SK-N-SH (cell line): ENCODE data around the gene MLLT3. TPM values are rescaled to one million over a fixed set of nuclear protein-coding genes. Genes with fewer than 3 reads are reported as not detected.

Experiments
- CTCF ChIA-PET: fragments of 300-600, 350-600 bp; formaldehyde crosslinking; extraction: SDS; loops from one replicate; lab custom pipeline; 2021; lab: Yijun Ruan, JAX
- POLR2A ChIA-PET: fragments of 350-600 bp; sonication (Branson Sonifier 250); formaldehyde crosslinking; extraction: SDS; loops from one replicate; lab custom pipeline; 2020; ENCODE audit warnings: antibody characterized with exemption, inconsistent platforms; lab: Yijun Ruan, JAX
- DNase-seq: peaks from one replicate; pipeline ENCODE4 v3.0.0; 2012
- H2AFZ ChIP-seq: fragments of 200-600 bp; sonication (generic); 2 replicates; pipeline ENCODE4 v1.8.1; 2016; ENCODE audit warnings: antibody characterized with exemption, mild to moderate bottlenecking, low read depth
- H3F3A ChIP-seq: fragments of 200-600 bp; sonication (generic); replicated peaks from 2 replicates; pipeline ENCODE3; 2016; ENCODE audit warnings: antibody characterized with exemption, mild to moderate bottlenecking; ENCODE audit not compliant: insufficient read depth
- H3K27ac ChIP-seq, 2 experiments: fragments of 200-500 bp in 1 of 2; fragments of 200-600 bp in 1 of 2; sonication (Bioruptor generic) in 1 of 2; sonication (generic), shearing (Covaris generic) in 1 of 2; 2 replicates each; pipeline versions ENCODE4 v1.5.1 to v1.6.1; 2014 to 2016; ENCODE audit warnings: low read depth in 2 of 2, inconsistent platforms in 1 of 2, low read length in 1 of 2, mild to moderate bottlenecking in 1 of 2, mixed read lengths in 1 of 2
- H3K27me3 ChIP-seq: fragments of 200-600 bp; sonication (generic), shearing (Covaris generic); 2 replicates; pipeline ENCODE4 v1.6.1; 2016; ENCODE audit warnings: mixed run types; ENCODE audit not compliant: insufficient read depth
- H3K36me3 ChIP-seq, 2 experiments: fragments of 200-500 bp in 1 of 2; fragments of 200-600 bp in 1 of 2; sonication (Bioruptor generic) in 1 of 2; sonication (generic) in 1 of 2; replicated peaks in 1 of 2; 2 replicates each; pipeline versions ENCODE3 to v1.5.1; 2014 to 2016; ENCODE audit warnings: low read length in 1 of 2, mild to moderate bottlenecking in 1 of 2; ENCODE audit not compliant: insufficient read depth in 2 of 2, control insufficient read depth in 1 of 2
- H3K4me1 ChIP-seq, 2 experiments: fragments of 200-500 bp in 1 of 2; fragments of 200-600 bp in 1 of 2; sonication (Bioruptor generic) in 1 of 2; sonication (generic), shearing (Covaris generic) in 1 of 2; 2 replicates each; pipeline versions ENCODE4 v1.5.1 to v1.6.1; 2014 to 2016; ENCODE audit warnings: low read depth in 1 of 2, low read length in 1 of 2, mixed run types in 1 of 2; ENCODE audit not compliant: insufficient read depth in 2 of 2, control insufficient read depth in 1 of 2
- H3K4me2 ChIP-seq: fragments of 200-600 bp; sonication (generic), shearing (Covaris generic); 2 replicates; pipeline ENCODE4 v1.6.1; 2017; ENCODE audit warnings: mixed run types
- H3K4me3 ChIP-seq, 2 experiments: fragments of 200-500 bp in 1 of 2; fragments of 200-600 bp in 1 of 2; sonication (Bioruptor generic) in 1 of 2; sonication (generic), shearing (Covaris generic) in 1 of 2; 2 replicates each; pipeline versions ENCODE4 v1.5.1 to v1.8.1; 2014 to 2016; ENCODE audit warnings: low read depth in 2 of 2, inconsistent platforms in 1 of 2, low read length in 1 of 2, mild to moderate bottlenecking in 1 of 2, mixed read lengths in 1 of 2, moderate library complexity in 1 of 2
- H3K79me2 ChIP-seq: fragments of 200-600 bp; sonication (generic); 2 replicates; pipeline ENCODE4 v1.8.1; 2017; ENCODE audit warnings: mild to moderate bottlenecking; ENCODE audit not compliant: insufficient read depth
- H3K9ac ChIP-seq: fragments of 200-600 bp; sonication (generic); 2 replicates; pipeline ENCODE4 v1.6.1; 2017; ENCODE audit warnings: mixed run types
- H3K9me2 ChIP-seq: fragments of 200-600 bp; sonication (generic); 2 replicates; pipeline ENCODE4 v1.6.1; 2017; ENCODE audit warnings: mixed run types
- H3K9me3 ChIP-seq: fragments of 200-600 bp; sonication (generic); 2 replicates; pipeline ENCODE4 v1.6.1; 2017; ENCODE audit warnings: mixed run types, mild to moderate bottlenecking, moderate library complexity
- H4K20me1 ChIP-seq: fragments of 200-600 bp; sonication (generic); 2 replicates; pipeline ENCODE4 v1.6.1; 2017; ENCODE audit warnings: mild to moderate bottlenecking, mixed run types; ENCODE audit not compliant: insufficient read depth
- CHD2 ChIP-seq: fragments of 150-350 bp; IDR thresholded peaks from 2 replicates; pipeline ENCODE4 v1.6.1; 2018; ENCODE audit warnings: low read length; ENCODE audit not compliant: partially characterized antibody
- ELF1 ChIP-seq: IDR thresholded peaks from 2 replicates; pipeline ENCODE4 v1.4.0; 2012
- EZH2phosphoT487 ChIP-seq: fragments of 200-600 bp; sonication (generic); IDR thresholded peaks from 2 replicates; pipeline ENCODE4 v1.6.1; 2017; ENCODE audit warnings: low read depth, mixed run types, mild to moderate bottlenecking, antibody characterized with exemption, moderate library complexity, borderline replicate concordance
- FOSL2 ChIP-seq: IDR thresholded peaks from 2 replicates; pipeline ENCODE4 v1.4.0; 2012; ENCODE audit warnings: low read depth, mild to moderate bottlenecking, moderate library complexity, borderline replicate concordance
- MXI1 ChIP-seq: IDR thresholded peaks from 2 replicates; pipeline ENCODE4 v1.6.1; 2012; ENCODE audit warnings: mild to moderate bottlenecking, low read depth, low read length, improper control_type of control experiment
- NRF1 ChIP-seq: IDR thresholded peaks from 2 replicates; pipeline ENCODE4 v1.6.1; 2012; ENCODE audit warnings: low read depth, mild to moderate bottlenecking, low read length
- RAD21 ChIP-seq: IDR thresholded peaks from 2 replicates; pipeline ENCODE4 v1.6.1; 2012; ENCODE audit warnings: mild to moderate bottlenecking, low read length
- RCOR1 ChIP-seq: fragments of 150-350 bp; IDR thresholded peaks from 2 replicates; pipeline ENCODE4 v1.6.1; 2017; ENCODE audit warnings: antibody characterized with exemption, low read length
- RFX5 ChIP-seq: IDR thresholded peaks from 2 replicates; pipeline ENCODE4 v1.6.1; 2012; ENCODE audit warnings: mild to moderate bottlenecking, improper control_type of control experiment, low read length
- RXRA ChIP-seq: IDR thresholded peaks from 2 replicates; pipeline ENCODE4 v1.4.0; 2012; ENCODE audit warnings: low read depth, mild to moderate bottlenecking, borderline replicate concordance
- TCF12 ChIP-seq: IDR thresholded peaks from 2 replicates; pipeline ENCODE4 v1.4.0; 2012
- TEAD4 ChIP-seq: IDR thresholded peaks from 2 replicates; pipeline ENCODE4 v1.4.0; 2012; ENCODE audit warnings: mild to moderate bottlenecking, borderline replicate concordance; ENCODE audit not compliant: insufficient read depth
- YY1 ChIP-seq: IDR thresholded peaks from 2 replicates; pipeline ENCODE4 v1.4.0; 2012; ENCODE audit warnings: low read depth, mild to moderate bottlenecking
- WGBS: methylation state at CpG from one replicate; pipeline ENCODE4 v1.1.6; 2017; ENCODE audit warnings: low lambda C conversion rate; 5-methylcytosine and 5-hydroxymethylcytosine counted together
- polyA plus RNA-seq, 3 experiments: library from polyadenylated mRNA; depleted of rRNA; stranded (reverse); fragments of >200 nt; gene quantifications; 2 replicates each; pipeline ENCODE4 v1.2.3, GENCODE V29; 2012
- TF ChIP-seq, protein P1 (sequence below): IDR thresholded peaks from 2 replicates; pipeline ENCODE4; 2012
- TF ChIP-seq, protein P2 (sequence below): IDR thresholded peaks from 2 replicates; pipeline ENCODE4 v1.4.0; 2012; ENCODE audit warnings: low read depth, borderline replicate concordance
- TF ChIP-seq, protein P3 (sequence below): IDR thresholded peaks from 2 replicates; pipeline ENCODE4 v1.4.0; 2012; ENCODE audit warnings: low read depth

MLLT3 gene
- polyA plus RNA-seq, 1 of the 3 experiments (the other 2 are of a cell fraction), result 3.9 TPM

DNA sequence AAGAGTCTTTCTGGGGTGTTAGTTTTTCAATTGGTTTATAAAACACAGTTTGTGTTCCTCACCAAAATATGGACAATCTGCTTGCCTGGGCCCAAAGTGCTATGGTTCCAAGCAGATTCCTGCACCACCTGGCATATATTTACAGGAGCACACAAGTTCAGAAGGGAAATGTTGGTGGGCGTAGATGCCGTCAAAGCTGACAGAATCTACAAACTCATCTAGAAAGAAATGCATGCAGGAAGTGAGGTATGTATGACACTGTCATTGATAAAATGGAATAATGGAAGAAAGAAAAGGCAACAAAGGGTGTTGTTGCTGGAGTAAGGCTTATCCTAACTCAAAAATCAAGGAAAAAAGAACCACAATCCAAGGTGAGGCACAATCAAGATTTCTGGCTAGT is 225.8 kb downstream of the MLLT3 start (continued):
- no peak for TF ChIP-seq NRF1
- TF ChIP-seq, all 33 proteins: peak for 0

DNA sequence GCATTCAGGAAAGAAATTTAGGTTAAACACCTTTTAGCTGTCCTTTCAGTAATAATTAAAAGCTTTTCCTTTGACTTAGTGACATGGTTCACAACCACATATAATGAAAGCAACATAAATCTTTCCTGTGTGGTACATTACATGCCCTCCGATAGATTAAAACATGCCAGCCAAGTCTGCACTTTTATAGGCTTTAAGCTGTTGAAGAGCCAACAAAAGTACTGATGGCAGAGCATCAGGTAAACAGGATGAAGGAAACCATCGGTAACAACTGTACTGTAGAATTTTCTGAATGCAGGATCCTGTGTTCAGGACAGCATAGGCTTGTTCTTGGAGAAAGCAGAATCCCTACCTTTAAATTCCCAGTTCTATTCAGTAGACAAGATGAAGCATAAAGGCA is 226.6 kb downstream of the MLLT3 start:
- H3K36me3 ChIP-seq, result no peaks in the 10 kb centered on the region
- no peak overlapping the region for H3K27ac ChIP-seq
- no peaks in the 10 kb centered on the region for H4K20me1 ChIP-seq
- H3K4me2 ChIP-seq, result no peak overlapping the region
- CTCF ChIA-PET, result interaction anchor here (2.0 kb wide), 1 partner anchor 12 kb away, joined by 4 read pairs; no protein-coding TSS in a partner anchor
- TF ChIP-seq CHD2 (no peak), MXI1 (no peak), RCOR1 (no peak), RAD21 (no peak), EZH2phosphoT487 (no peak), TEAD4 (no peak), RFX5 (no peak), RXRA (no peak), FOSL2 (no peak), TCF12 (no peak), ELF1 (no peak)
- TF ChIP-seq, protein P1, sequence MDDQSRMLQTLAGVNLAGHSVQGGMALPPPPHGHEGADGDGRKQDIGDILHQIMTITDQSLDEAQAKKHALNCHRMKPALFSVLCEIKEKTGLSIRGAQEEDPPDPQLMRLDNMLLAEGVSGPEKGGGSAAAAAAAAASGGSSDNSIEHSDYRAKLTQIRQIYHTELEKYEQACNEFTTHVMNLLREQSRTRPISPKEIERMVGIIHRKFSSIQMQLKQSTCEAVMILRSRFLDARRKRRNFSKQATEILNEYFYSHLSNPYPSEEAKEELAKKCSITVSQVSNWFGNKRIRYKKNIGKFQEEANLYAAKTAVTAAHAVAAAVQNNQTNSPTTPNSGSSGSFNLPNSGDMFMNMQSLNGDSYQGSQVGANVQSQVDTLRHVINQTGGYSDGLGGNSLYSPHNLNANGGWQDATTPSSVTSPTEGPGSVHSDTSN, result no peak
- TF ChIP-seq, protein P2, sequence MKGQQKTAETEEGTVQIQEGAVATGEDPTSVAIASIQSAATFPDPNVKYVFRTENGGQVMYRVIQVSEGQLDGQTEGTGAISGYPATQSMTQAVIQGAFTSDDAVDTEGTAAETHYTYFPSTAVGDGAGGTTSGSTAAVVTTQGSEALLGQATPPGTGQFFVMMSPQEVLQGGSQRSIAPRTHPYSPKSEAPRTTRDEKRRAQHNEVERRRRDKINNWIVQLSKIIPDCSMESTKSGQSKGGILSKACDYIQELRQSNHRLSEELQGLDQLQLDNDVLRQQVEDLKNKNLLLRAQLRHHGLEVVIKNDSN, result no peak
- TF ChIP-seq, protein P3, sequence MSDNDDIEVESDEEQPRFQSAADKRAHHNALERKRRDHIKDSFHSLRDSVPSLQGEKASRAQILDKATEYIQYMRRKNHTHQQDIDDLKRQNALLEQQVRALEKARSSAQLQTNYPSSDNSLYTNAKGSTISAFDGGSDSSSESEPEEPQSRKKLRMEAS, result no peak
- DNase-seq, result no peak
- POLR2A ChIA-PET, result no interaction called here
- no peaks in the 10 kb centered on the region for H3K79me2 ChIP-seq
- 98% methylated on average over 2 of the region's 2 CpGs for WGBS
- H3K4me1 ChIP-seq, result peaks cover 0 to 4% of the 10 kb centered on the region in 2 experiments; a peak in 2 of 4 replicates
- H3K4me3 ChIP-seq, result no peak overlapping the region
- H2AFZ ChIP-seq, result no peak overlapping the region
- no peaks in the 10 kb centered on the region for H3F3A ChIP-seq
- no peak overlapping the region for H3K9ac ChIP-seq
- H3K9me2 ChIP-seq, result no peaks in the 10 kb centered on the region
- H3K9me3 ChIP-seq, result no peaks in the 10 kb centered on the region
- H3K27me3 ChIP-seq, result no peaks in the 10 kb centered on the region

DNA sequence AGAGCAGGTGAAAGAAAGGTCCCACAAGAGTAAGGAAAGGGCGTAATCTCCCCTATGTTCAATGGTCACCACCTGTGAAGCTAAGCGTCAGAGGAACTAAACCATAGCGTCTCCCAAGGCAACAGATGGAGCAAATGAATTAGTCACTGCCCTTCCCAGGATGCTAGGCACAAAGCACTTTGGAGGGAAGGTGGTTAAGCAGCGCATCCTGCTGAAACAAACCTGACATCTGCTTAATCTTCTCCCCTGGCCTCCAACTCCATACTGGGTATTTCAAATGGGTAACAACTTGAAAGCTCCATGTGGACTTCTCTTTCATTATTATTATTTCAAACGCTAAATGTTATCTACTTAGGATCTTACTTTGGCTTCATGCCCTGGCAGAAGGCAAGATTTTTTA is 227.3 kb downstream of the MLLT3 start:
- no peak overlapping the region for H3K27ac ChIP-seq
- H3K36me3 ChIP-seq, result no peaks in the 10 kb centered on the region
- POLR2A ChIA-PET, result no interaction called here
- no peaks in the 10 kb centered on the region for H3K9me2 ChIP-seq
- no peaks in the 10 kb centered on the region for H3K79me2 ChIP-seq
- CTCF ChIA-PET, result interaction anchor here (0.8 to 2.0 kb wide), 2 partner anchors 12 to 33 kb away, joined by 3 to 4 read pairs; no protein-coding TSS in a partner anchor
- no peaks in the 10 kb centered on the region for H3K9me3 ChIP-seq
- peaks cover 0 to 4% of the 10 kb centered on the region in 2 experiments; a peak in 2 of 4 replicates for H3K4me1 ChIP-seq
- H2AFZ ChIP-seq, result no peak overlapping the region
- H3K9ac ChIP-seq, result no peak overlapping the region
- no peak overlapping the region for H3K4me3 ChIP-seq
- 0 out of 2 replicates have a peak, but pooled peaks have one; percentile 7 for TF ChIP-seq TCF12
- no peak for TF ChIP-seq YY1
- no peak overlapping the region for H3K4me2 ChIP-seq
- no peaks in the 10 kb centered on the region for H3K27me3 ChIP-seq
- 74% methylated on average over 5 of the region's 5 CpGs for WGBS
- DNase-seq, result no peak
- H3F3A ChIP-seq, result no peaks in the 10 kb centered on the region
- H4K20me1 ChIP-seq, result no peaks in the 10 kb centered on the region
